Measurements from ENCODE around the gene GPR61. TPM values are rescaled to one million over a fixed set of nuclear protein-coding genes. Genes with fewer than 3 reads are reported as not detected.
A peak's percentile ranks its signal among the peaks of the same experiment; 100 is the strongest.

Gene GPR61
- polyA plus RNA-seq, 3 donors = 0.28 TPM; not detected in 2

- Histone ChIP-seq H3K4me2 (replicated peaks; ENCODE audit: extremely low read depth, low read length, poor library complexity, severe bottlenecking) (no peak overlapping the region), H3K79me2 (ENCODE audit: insufficient read depth, low read length) (peaks cover 100% of the 10 kb centered on the region), H3K9ac (ENCODE audit: insufficient read depth, low read length, poor library complexity, severe bottlenecking) (no peak overlapping the region), H4K20me1 (ENCODE audit: insufficient read depth, low read length) (peaks cover 99% of the 10 kb centered on the region), H3K27me3 (ENCODE audit: control insufficient read depth in 2 of 2, insufficient read depth in 2 of 2, low read length in 2 of 2) (no peaks in the 10 kb centered on the region), H3K27ac (ENCODE audit: low read depth in 1 of 2, low read length in 2 of 2) (peak overlapping the region in 1 of 2 donors; percentile 21), H2AFZ (ENCODE audit: insufficient read depth, low read depth, low read length, poor library complexity, severe bottlenecking) (no peak overlapping the region), H3K4me3 (replicated peaks in 1 of 3; ENCODE audit: low read depth in 2 of 3, low read length in 3 of 3) (no peak overlapping the region), H3K36me3 (replicated peaks in 1 of 2; ENCODE audit: control insufficient read depth in 1 of 2, insufficient read depth in 2 of 2, low read length in 2 of 2) (no peaks in the 10 kb centered on the region), H3K9me3 (replicated peaks in 1 of 2; ENCODE audit: control insufficient read depth in 1 of 2, insufficient read depth in 1 of 2, low read length in 2 of 2) (no peaks in the 10 kb centered on the region), H3K4me1 (ENCODE audit: control insufficient read depth in 1 of 2, insufficient read depth in 2 of 2, low read length in 2 of 2) (peaks cover 42 to 54% of the 10 kb centered on the region in 2 donors)
- H3K27me3 Mint-ChIP-seq (ENCODE audit: low read depth in 3 of 3) = peaks cover 0 to 1% (median 0%) of the 10 kb centered on the region in 3 donors
- peaks cover 0 to 6% of the 10 kb centered on the region in 2 donors for H3K36me3 Mint-ChIP-seq
- WGBS (ENCODE audit: insufficient coverage) = no CpG with 5 or more reads among the region's 1 CpG
- DNase-seq = no peak
- peak overlapping the region in 3 of 7 donors; percentile 15 to 69 (median 49) for H3K27ac Mint-ChIP-seq
- intact Hi-C loops (cut with micrococcal nuclease) = no loop called here
- TF ChIP-seq, protein P1, sequence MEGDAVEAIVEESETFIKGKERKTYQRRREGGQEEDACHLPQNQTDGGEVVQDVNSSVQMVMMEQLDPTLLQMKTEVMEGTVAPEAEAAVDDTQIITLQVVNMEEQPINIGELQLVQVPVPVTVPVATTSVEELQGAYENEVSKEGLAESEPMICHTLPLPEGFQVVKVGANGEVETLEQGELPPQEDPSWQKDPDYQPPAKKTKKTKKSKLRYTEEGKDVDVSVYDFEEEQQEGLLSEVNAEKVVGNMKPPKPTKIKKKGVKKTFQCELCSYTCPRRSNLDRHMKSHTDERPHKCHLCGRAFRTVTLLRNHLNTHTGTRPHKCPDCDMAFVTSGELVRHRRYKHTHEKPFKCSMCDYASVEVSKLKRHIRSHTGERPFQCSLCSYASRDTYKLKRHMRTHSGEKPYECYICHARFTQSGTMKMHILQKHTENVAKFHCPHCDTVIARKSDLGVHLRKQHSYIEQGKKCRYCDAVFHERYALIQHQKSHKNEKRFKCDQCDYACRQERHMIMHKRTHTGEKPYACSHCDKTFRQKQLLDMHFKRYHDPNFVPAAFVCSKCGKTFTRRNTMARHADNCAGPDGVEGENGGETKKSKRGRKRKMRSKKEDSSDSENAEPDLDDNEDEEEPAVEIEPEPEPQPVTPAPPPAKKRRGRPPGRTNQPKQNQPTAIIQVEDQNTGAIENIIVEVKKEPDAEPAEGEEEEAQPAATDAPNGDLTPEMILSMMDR (IDR thresholded peaks at IDR 0.05) = no peak
- no peak overlapping the region for H3K4me3 Mint-ChIP-seq
- H3K4me1 Mint-ChIP-seq = peaks cover 32% of the 10 kb centered on the region
- no peaks in the 10 kb centered on the region for H3K9me3 Mint-ChIP-seq
Observed at GRCh38 chr1:109566982-109567381, 27.3 kb downstream of the GPR61 start.

GRCh38 chr1:109567877-109568672 is 28.4 kb downstream of the GPR61 start:
- peak overlapping the region in 1 of 2 donors; percentile 69 for H3K27ac ChIP-seq (ENCODE audit: low read depth in 1 of 2, low read length in 2 of 2)
- H3K4me1 ChIP-seq (ENCODE audit: control insufficient read depth in 1 of 2, insufficient read depth in 2 of 2, low read length in 2 of 2) = peaks cover 46 to 55% of the 10 kb centered on the region in 2 donors
- Mint-ChIP-seq H3K4me1 (peaks cover 33% of the 10 kb centered on the region), H3K9me3 (no peaks in the 10 kb centered on the region), H3K27me3 (ENCODE audit: low read depth in 3 of 3) (peaks cover 0 to 1% (median 0%) of the 10 kb centered on the region in 3 donors), H3K36me3 (peaks cover 0 to 6% of the 10 kb centered on the region in 2 donors), H3K4me3 (no peak overlapping the region), H3K27ac (peak overlapping the region in 4 of 7 donors; percentile 15 to 75 (median 57))
- intact Hi-C loops (cut with micrococcal nuclease) = no loop called here
- DNase-seq = no peak
- no peak overlapping the region for H2AFZ ChIP-seq (ENCODE audit: insufficient read depth, low read depth, low read length, poor library complexity, severe bottlenecking)
- H4K20me1 ChIP-seq (ENCODE audit: insufficient read depth, low read length) = peaks cover 99% of the 10 kb centered on the region
- no peaks in the 10 kb centered on the region for H3K36me3 ChIP-seq (replicated peaks in 1 of 2; ENCODE audit: control insufficient read depth in 1 of 2, insufficient read depth in 2 of 2, low read length in 2 of 2)
- TF ChIP-seq, protein P1 (IDR thresholded peaks at IDR 0.05) = no peak
- peak overlapping the region; percentile 78 for H3K4me2 ChIP-seq (replicated peaks; ENCODE audit: extremely low read depth, low read length, poor library complexity, severe bottlenecking)
- no peak overlapping the region for H3K9ac ChIP-seq (ENCODE audit: insufficient read depth, low read length, poor library complexity, severe bottlenecking)
- peak overlapping the region in 1 of 3 experiments; percentile 71 for H3K4me3 ChIP-seq (replicated peaks in 1 of 3; ENCODE audit: low read depth in 2 of 3, low read length in 3 of 3)
- no peaks in the 10 kb centered on the region for H3K27me3 ChIP-seq (ENCODE audit: control insufficient read depth in 2 of 2, insufficient read depth in 2 of 2, low read length in 2 of 2)
- H3K79me2 ChIP-seq (ENCODE audit: insufficient read depth, low read length) = peaks cover 100% of the 10 kb centered on the region
- no CpG with 5 or more reads among the region's 4 CpGs for WGBS (ENCODE audit: insufficient coverage)
- no peaks in the 10 kb centered on the region for H3K9me3 ChIP-seq (replicated peaks in 1 of 2; ENCODE audit: control insufficient read depth in 1 of 2, insufficient read depth in 1 of 2, low read length in 2 of 2)

Measured in CD14-positive monocyte (primary cell).